WTC11 (cell line): ENCODE measurements around the gene MCUR1. TPM values are rescaled to one million over a fixed set of nuclear protein-coding genes. Genes with fewer than 3 reads are reported as not detected.

Source experiments
- ATAC-seq: fragments of 200-7000 bp; cut with Tn5 transposase; 2 replicates; pipeline ENCODE4 v1.10.0; 2021; ENCODE audit warnings: mild to moderate bottlenecking, moderate library complexity
- CTCF ChIA-PET: fragments of 300-600 bp; sonication (Branson Sonifier 250); formaldehyde crosslinking; loops from one replicate; lab custom pipeline; 2021; ENCODE audit warnings: antibody characterized with exemption; lab: Charles Lee
- POLR2A ChIA-PET: fragments of 350-600 bp; sonication (Branson Sonifier 250); formaldehyde crosslinking; loops from one replicate; lab custom pipeline; 2021; ENCODE audit warnings: antibody characterized with exemption; lab: Charles Lee
- DNase-seq: peaks from one replicate; pipeline ENCODE4 v3.0.0; 2021; ENCODE audit warnings: low spot score
- H3K27ac Mint-ChIP-seq: 2 replicates; pipeline ENCODE4 v1.8.0; 2021; ENCODE audit warnings: mixed read lengths
- H3K27me3 Mint-ChIP-seq: 2 replicates; pipeline ENCODE4 v1.8.0; 2021; ENCODE audit warnings: low read depth, mild to moderate bottlenecking, moderate library complexity, mixed read lengths
- H3K36me3 Mint-ChIP-seq: 2 replicates; pipeline ENCODE4 v1.8.0; 2021; ENCODE audit warnings: mixed read lengths
- H3K4me1 Mint-ChIP-seq: 2 replicates; pipeline ENCODE4 v1.8.0; 2022; ENCODE audit warnings: mixed read lengths
- H3K4me3 Mint-ChIP-seq: 2 replicates; pipeline ENCODE4 v1.8.0; 2021; ENCODE audit warnings: mild to moderate bottlenecking, moderate library complexity, mixed read lengths
- H3K9me3 Mint-ChIP-seq: 2 replicates; pipeline ENCODE4 v1.8.0; 2021; ENCODE audit warnings: mixed read lengths
- ATF6 ChIP-seq: sonication (generic); formaldehyde crosslinking; IDR thresholded peaks from 2 replicates; pipeline ENCODE4 v1.8.1; 2023; ENCODE audit warnings: mild to moderate bottlenecking, missing genetic modification reagents
- CBFB ChIP-seq: sonication (generic); formaldehyde crosslinking; IDR thresholded peaks from 2 replicates; pipeline ENCODE4 v1.8.1; 2022; ENCODE audit warnings: mild to moderate bottlenecking, low read depth, missing genetic modification reagents
- CDX4 ChIP-seq: fragments of 250-450 bp; sonication (Bioruptor Pico); IDR thresholded peaks from 2 replicates; pipeline ENCODE4 v1.9.0; 2021; ENCODE audit warnings: moderate library complexity, mild to moderate bottlenecking, inconsistent platforms, borderline replicate concordance
- E2F4 ChIP-seq: sonication (generic); formaldehyde crosslinking; IDR thresholded peaks from 2 replicates; pipeline ENCODE4 v1.8.1; 2022; ENCODE audit warnings: low read depth, mild to moderate bottlenecking, moderate library complexity, missing genetic modification reagents, borderline replicate concordance
- ELF4 ChIP-seq: sonication (generic); formaldehyde crosslinking; IDR thresholded peaks from 2 replicates; pipeline ENCODE4 v1.8.1; 2022; ENCODE audit warnings: low read depth, mild to moderate bottlenecking, moderate library complexity, missing genetic modification reagents
- FOXP1 ChIP-seq: sonication (generic); formaldehyde crosslinking; IDR thresholded peaks from 2 replicates; pipeline ENCODE4 v1.8.0; 2022; ENCODE audit warnings: missing genetic modification reagents, mild to moderate bottlenecking, moderate library complexity, borderline replicate concordance
- GTF2I ChIP-seq: fragments of 250-450 bp; sonication (Bioruptor Pico); conservative IDR thresholded peaks from 2 replicates; pipeline ENCODE4 v1.4.0; 2021; ENCODE audit warnings: mild to moderate bottlenecking
- HMGXB4 ChIP-seq: sonication (generic); formaldehyde crosslinking; IDR thresholded peaks from 2 replicates; pipeline ENCODE4 v1.8.1; 2023; ENCODE audit warnings: mild to moderate bottlenecking, moderate library complexity, missing genetic modification reagents
- KAT7 ChIP-seq: sonication (generic); formaldehyde crosslinking; IDR thresholded peaks from 2 replicates; pipeline ENCODE4 v1.8.1; 2023; ENCODE audit warnings: missing genetic modification reagents, mild to moderate bottlenecking, borderline replicate concordance
- MLX ChIP-seq: sonication (generic); formaldehyde crosslinking; IDR thresholded peaks from 2 replicates; pipeline ENCODE4 v1.8.1; 2023; ENCODE audit warnings: mild to moderate bottlenecking, missing genetic modification reagents, moderate library complexity
- NFATC4 ChIP-seq: fragments of 250-450 bp; sonication (Bioruptor Pico); IDR thresholded peaks from 2 replicates; pipeline ENCODE4 v1.9.0; 2021; ENCODE audit warnings: mild to moderate bottlenecking
- NFE2L1 ChIP-seq: sonication (generic); formaldehyde crosslinking; IDR thresholded peaks from 2 replicates; pipeline ENCODE4 v1.8.1; 2023; ENCODE audit warnings: missing genetic modification reagents
- NR1H2 ChIP-seq: sonication (generic); formaldehyde crosslinking; IDR thresholded peaks from 2 replicates; pipeline ENCODE4 v1.9.0; 2021; ENCODE audit warnings: mild to moderate bottlenecking, moderate library complexity, missing genetic modification reagents
- NR3C1 ChIP-seq: sonication (generic); formaldehyde crosslinking; conservative IDR thresholded peaks from 2 replicates; pipeline ENCODE4 v1.8.1; 2023; ENCODE audit warnings: low read depth, mild to moderate bottlenecking, missing genetic modification reagents
- OVOL2 ChIP-seq: fragments of 250-450 bp; sonication (Bioruptor Pico); IDR thresholded peaks from 2 replicates; pipeline ENCODE4 v1.9.0; 2021; ENCODE audit warnings: mild to moderate bottlenecking, borderline replicate concordance
- RORB ChIP-seq: fragments of 250-450 bp; sonication (Bioruptor Pico); IDR thresholded peaks from 2 replicates; pipeline ENCODE4 v1.9.0; 2021; ENCODE audit warnings: mild to moderate bottlenecking
- SOX15 ChIP-seq: fragments of 250-450 bp; sonication (Bioruptor Pico); IDR thresholded peaks from 2 replicates; pipeline ENCODE4 v1.9.0; 2021; ENCODE audit warnings: mild to moderate bottlenecking
- TCF7 ChIP-seq: sonication (generic); formaldehyde crosslinking; IDR thresholded peaks from 2 replicates; pipeline ENCODE4 v1.8.0; 2022; ENCODE audit warnings: mild to moderate bottlenecking, low read depth, missing genetic modification reagents, moderate library complexity
- TEAD4 ChIP-seq: sonication (generic); formaldehyde crosslinking; IDR thresholded peaks from 2 replicates; pipeline ENCODE4 v1.8.0; 2022; ENCODE audit warnings: mild to moderate bottlenecking, missing genetic modification reagents
- ZNF138 ChIP-seq: sonication (generic); formaldehyde crosslinking; conservative IDR thresholded peaks from 2 replicates; pipeline ENCODE4 v1.8.1; 2022; ENCODE audit warnings: mild to moderate bottlenecking, moderate library complexity, missing genetic modification reagents
- total RNA-seq: library from RNA; stranded (reverse); gene quantifications from 3 replicates; pipeline ENCODE4 v1.2.3, GENCODE V29; 2021

Gene MCUR1
- total RNA-seq, 1 experiment from 2014 or later = 28.1 TPM

- CTCF ChIA-PET = interaction anchor here (1.2 kb wide), 1 partner anchor 61 kb away, joined by 3 read pairs; no protein-coding TSS in a partner anchor
- Mint-ChIP-seq H3K27ac (no peak overlapping the region), H3K4me3 (no peak overlapping the region), H3K4me1 (peaks cover 19% of the 10 kb centered on the region), H3K36me3 (peaks cover 19% of the 10 kb centered on the region)
- no peak for TF ChIP-seq HMGXB4 (CRISPR knock-in tag)
- TF ChIP-seq ZNF138 (CRISPR knock-in tag) = no peak
- TF ChIP-seq CBFB (CRISPR knock-in tag) = no peak
- TF ChIP-seq OVOL2 = no peak
- no peak for TF ChIP-seq NFATC4 (CRISPR knock-in tag)
- no peak for TF ChIP-seq NFE2L1 (CRISPR knock-in tag)
- TF ChIP-seq TEAD4 = no peak
- no peak for TF ChIP-seq NR3C1 (CRISPR knock-in tag)
- TF ChIP-seq NR1H2 (CRISPR knock-in tag) = no peak
- no peak for TF ChIP-seq MLX (CRISPR knock-in tag)
- no peak for TF ChIP-seq KAT7
- no peak for TF ChIP-seq RORB
- TF ChIP-seq, all 79 proteins: peak for 0
- no peak for ATAC-seq
- POLR2A ChIA-PET = no interaction called here
- no peak for DNase-seq
- H3K27me3 Mint-ChIP-seq = no peaks in the 10 kb centered on the region
- no peaks in the 10 kb centered on the region for H3K9me3 Mint-ChIP-seq
Observed at GRCh38 chr6:13808801-13809200, 5.6 kb downstream of the MCUR1 start.

- ChIA-PET CTCF (no interaction called here), POLR2A (no interaction called here)
- Mint-ChIP-seq H3K4me1 (peaks cover 14% of the 10 kb centered on the region), H3K9me3 (no peaks in the 10 kb centered on the region), H3K4me3 (no peak overlapping the region), H3K27me3 (no peaks in the 10 kb centered on the region), H3K27ac (no peak overlapping the region), H3K36me3 (peaks cover 23% of the 10 kb centered on the region)
- no peak for TF ChIP-seq TCF7 (CRISPR knock-in tag)
- no peak for TF ChIP-seq NFATC4 (CRISPR knock-in tag)
- TF ChIP-seq HMGXB4 (CRISPR knock-in tag) = no peak
- no peak for TF ChIP-seq ELF4 (CRISPR knock-in tag)
- no peak for TF ChIP-seq E2F4 (CRISPR knock-in tag)
- no peak for TF ChIP-seq SOX15 (CRISPR knock-in tag)
- DNase-seq (no peak), ATAC-seq (no peak)
Observed at GRCh38 chr6:13807696-13808095, 6.7 kb downstream of the MCUR1 start.

- H3K27ac Mint-ChIP-seq = no peak overlapping the region
- TF ChIP-seq FOXP1 (CRISPR knock-in tag) (no peak), GTF2I (CRISPR knock-in tag) (no peak), MLX (CRISPR knock-in tag) (no peak), CDX4 (CRISPR knock-in tag) (no peak), ATF6 (no peak)
- POLR2A ChIA-PET = no interaction called here
- ATAC-seq (no peak), DNase-seq (no peak)
- H3K4me3 Mint-ChIP-seq = no peak overlapping the region
- peaks cover 40% of the 10 kb centered on the region for H3K36me3 Mint-ChIP-seq
- H3K27me3 Mint-ChIP-seq = no peaks in the 10 kb centered on the region
- H3K4me1 Mint-ChIP-seq = no peaks in the 10 kb centered on the region
- CTCF ChIA-PET = interaction anchor here (0.6 kb wide), 1 partner anchor 9 kb away, joined by 3 read pairs; no protein-coding TSS in a partner anchor
- H3K9me3 Mint-ChIP-seq = no peaks in the 10 kb centered on the region
Observed at GRCh38 chr6:13803581-13803980, 10.8 kb downstream of the MCUR1 start.
